K562 (cell line): ENCODE results near the gene LMNB1.

Source experiments
- CTCF ChIP-seq, 3 experiments: IDR thresholded peaks in 2 of 3; conservative IDR thresholded peaks in 1 of 3; 2 replicates each; pipeline ENCODE4 v1.5.1; 2011 to 2012; ENCODE audit warnings: low read length in 3 of 3, mild to moderate bottlenecking in 3 of 3, control low read depth in 2 of 3, improper control_type of control experiment in 1 of 3, inconsistent platforms in 1 of 3, low read depth in 1 of 3, mixed read lengths in 1 of 3, moderate library complexity in 1 of 3; ENCODE audit not compliant: insufficient read depth in 2 of 3
- EP300 ChIP-seq: IDR thresholded peaks from 2 replicates; pipeline ENCODE4 v1.6.1; 2012; ENCODE audit warnings: low read length, improper control_type of control experiment
- POLR2A ChIP-seq: fragments of 450-650 bp; conservative IDR thresholded peaks from 2 replicates; pipeline ENCODE4 v1.6.1; 2016
- SIN3A ChIP-seq, 2 experiments: fragments of 150-350 bp in 1 of 2; IDR thresholded peaks; 2 replicates each; pipeline ENCODE4 v1.6.1; 2011 to 2016; ENCODE audit warnings: borderline replicate concordance in 2 of 2, low read depth in 2 of 2, low read length in 2 of 2, mild to moderate bottlenecking in 2 of 2, moderate library complexity in 2 of 2; ENCODE audit not compliant: control insufficient read depth in 1 of 2
- TBP ChIP-seq: optimal IDR thresholded peaks from 2 replicates; pipeline ENCODE3; 2011; ENCODE audit warnings: low read depth, low read length, improper control_type of control experiment
- TCF7L2 ChIP-seq: fragments of 150-350 bp; IDR thresholded peaks from 2 replicates; pipeline ENCODE4 v1.6.1; 2016; ENCODE audit warnings: low read depth, mild to moderate bottlenecking, low read length, moderate library complexity
- TRIM24 ChIP-seq, 2 experiments: fragments of 450-650 bp; IDR thresholded peaks; 2 replicates each; pipeline ENCODE4 v1.6.1; 2016
- ZNF639 ChIP-seq, 2 experiments: fragments of 200-800 bp in 1 of 2; sonication (Bioruptor generic) in 1 of 2; sonication (generic) in 1 of 2; formaldehyde crosslinking in 1 of 2; IDR thresholded peaks in 1 of 2; conservative IDR thresholded peaks in 1 of 2; 2 replicates each; pipeline versions ENCODE4 v1.5.0 to v1.6.1; 2016 to 2020; ENCODE audit warnings: missing compliant biosample characterization in 1 of 2, missing genetic modification characterization in 1 of 2, missing genetic modification reagents in 1 of 2
- TF ChIP-seq, protein P1 (sequence below): fragments of 250-450 bp; sonication (Bioruptor Pico); IDR thresholded peaks from 2 replicates; pipeline ENCODE4 v1.5.0; 2021; ENCODE audit warnings: mild to moderate bottlenecking, moderate library complexity

DNA sequence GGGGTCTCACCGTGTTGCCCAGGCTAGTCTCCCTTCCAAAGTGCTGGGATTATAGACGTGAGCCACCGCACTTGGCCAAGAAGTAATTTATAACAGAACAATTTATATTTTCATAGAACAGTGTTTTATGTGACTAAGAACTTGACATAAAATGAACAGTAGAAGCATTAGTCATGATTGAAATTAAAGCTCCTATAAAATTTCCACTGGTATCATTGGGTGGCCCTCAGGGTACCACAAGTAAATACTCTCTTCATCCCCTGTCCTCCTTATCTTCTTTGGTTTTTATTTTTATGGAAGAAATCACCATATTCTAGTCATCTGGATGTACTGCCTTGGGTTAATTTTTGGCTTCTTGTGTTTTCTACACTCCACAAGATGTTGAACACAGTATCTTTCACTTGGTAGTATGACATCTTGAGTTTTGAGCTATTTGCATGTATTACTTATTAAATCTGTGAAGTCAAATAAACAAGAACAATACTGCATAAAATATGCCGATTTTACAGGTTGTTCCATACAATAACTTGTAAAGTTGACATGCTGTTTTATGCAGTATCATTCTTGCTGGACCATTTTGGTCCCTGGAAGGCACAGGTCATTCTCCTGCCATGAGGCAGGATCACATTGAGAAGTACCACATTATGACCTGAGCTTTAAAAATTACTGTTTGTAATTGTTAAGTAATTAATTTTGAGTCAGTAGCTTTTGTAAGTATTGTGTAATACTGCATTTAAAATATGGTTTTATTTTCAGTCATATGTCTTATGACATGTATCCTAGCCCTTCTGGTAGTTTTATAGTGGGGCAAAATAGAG, 24.4 kb downstream of the LMNB1 start:
- TF ChIP-seq, protein P1, sequence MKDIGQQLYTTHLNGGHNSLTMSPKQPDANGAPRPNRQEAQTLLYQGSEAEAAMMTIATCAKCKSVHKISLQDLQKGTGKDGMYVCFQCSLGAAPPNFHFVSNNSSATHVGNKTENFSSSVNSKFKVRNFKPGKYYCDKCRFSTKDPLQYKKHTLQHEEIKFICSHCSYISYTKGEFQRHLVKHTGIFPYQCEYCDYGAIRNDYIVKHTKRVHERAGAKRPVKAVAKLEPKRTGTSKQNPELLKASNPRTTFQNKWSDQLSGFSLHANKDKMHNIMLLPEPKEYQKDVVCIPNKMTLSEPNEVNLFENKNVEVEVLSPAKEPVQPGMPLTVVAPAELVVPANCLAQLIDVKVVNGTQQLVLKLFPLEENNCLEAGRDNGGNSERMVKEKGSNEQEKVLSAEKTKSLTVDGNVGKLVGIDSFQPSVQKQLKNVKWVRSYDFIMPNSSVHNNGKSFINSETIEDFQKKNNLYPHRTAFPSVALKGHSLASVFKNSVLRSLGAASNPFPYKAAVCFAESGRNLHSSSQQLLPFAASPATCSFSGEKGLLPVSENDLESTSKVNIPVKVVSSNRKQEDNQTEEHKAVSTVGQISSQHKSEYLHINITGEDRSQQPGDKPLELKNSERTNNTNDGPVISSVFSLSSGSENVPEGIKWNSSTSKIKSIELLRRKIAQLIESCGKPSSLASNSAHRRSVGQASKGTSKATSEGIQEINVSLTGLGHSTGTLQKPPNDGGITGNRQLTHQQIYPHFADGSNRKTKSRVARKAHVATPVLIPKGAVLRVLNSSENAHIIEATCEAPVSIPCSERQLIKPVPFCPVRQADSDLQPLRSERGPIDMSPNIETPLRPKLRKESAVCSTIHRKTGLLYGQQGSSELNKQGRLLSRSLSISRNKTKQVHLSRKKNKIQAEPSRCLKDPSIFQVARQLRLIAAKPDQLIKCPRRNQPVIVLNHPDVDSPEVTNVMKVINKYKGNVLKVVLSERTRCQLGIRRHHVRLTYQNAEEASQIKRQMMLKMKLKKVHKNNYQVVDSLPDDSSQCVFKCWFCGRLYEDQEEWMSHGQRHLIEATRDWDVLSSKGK: no peak
- no peak for TF ChIP-seq ZNF639 (CRISPR knock-in tag; conservative IDR thresholded peaks at IDR 0.05 in 1 of 2, IDR thresholded peaks at IDR 0.05 in 1 of 2)
- no peak for TF ChIP-seq TCF7L2
- no peak for TF ChIP-seq SIN3A (IDR thresholded peaks at IDR 0.05; ENCODE audit: borderline replicate concordance in 2 of 2, control insufficient read depth in 1 of 2, low read depth in 2 of 2, low read length in 2 of 2)
- TF ChIP-seq TRIM24 (IDR thresholded peaks at IDR 0.05): no peak
- no peak for TF ChIP-seq EP300
- no peak for TF ChIP-seq TBP
- no peak for TF ChIP-seq POLR2A
- no peak for TF ChIP-seq CTCF (IDR thresholded peaks at IDR 0.05 in 2 of 3, conservative IDR thresholded peaks at IDR 0.05 in 1 of 3; ENCODE audit: insufficient read depth in 2 of 3, low read depth in 1 of 3, low read length in 3 of 3)
